GM12892 (cell line): ENCODE results near the gene DAB2IP.

Experiments used
- DNase-seq: peaks from one replicate; pipeline ENCODE4 v3.0.0; 2011; ENCODE audit not compliant: insufficient read length
- FAIRE-seq: peaks from 2 replicates; lab custom pipeline; 2011; peaks lifted over from hg19 to GRCh38; lab: Jason Lieb, UNC
- POLR2A ChIP-seq: IDR thresholded peaks from 2 replicates; pipeline ENCODE4 v1.6.1; 2011; ENCODE audit warnings: low read depth, low read length, control low read depth
- POLR2AphosphoS5 ChIP-seq: IDR thresholded peaks from 2 replicates; pipeline ENCODE4 v1.6.1; 2011; ENCODE audit warnings: low read depth, low read length, control low read depth
- TAF1 ChIP-seq: IDR thresholded peaks from 2 replicates; pipeline ENCODE4 v1.6.1; 2011; ENCODE audit warnings: low read depth, mild to moderate bottlenecking, control low read depth, low read length, borderline replicate concordance

The DAB2IP gene

GRCh38 chr9:121800376-121800775, 148.9 kb downstream of the DAB2IP start:
- no peak for FAIRE-seq
- no peak for DNase-seq
- no peak for TF ChIP-seq POLR2A
- no peak for TF ChIP-seq POLR2AphosphoS5
- no peak for TF ChIP-seq TAF1

GRCh38 chr9:121801579-121801978, 150.1 kb downstream of the DAB2IP start:
- FAIRE-seq (no peak), DNase-seq (no peak)

GRCh38 chr9:121802753-121803152, 151.3 kb downstream of the DAB2IP start:
- TF ChIP-seq POLR2A (no peak), POLR2AphosphoS5 (no peak), TAF1 (no peak)
- no peak for DNase-seq
- FAIRE-seq: no peak

More at GRCh38 chr9:121801579-121801978, 150.1 kb downstream of the DAB2IP start:
- TF ChIP-seq POLR2AphosphoS5: no peak
- no peak for TF ChIP-seq POLR2A
- TF ChIP-seq TAF1: no peak

GRCh38 chr9:121807069-121807822, 155.8 kb downstream of the DAB2IP start:
- DNase-seq (no peak), FAIRE-seq (peak; percentile 58)
- no peak for TF ChIP-seq POLR2AphosphoS5
- no peak for TF ChIP-seq TAF1
- no peak for TF ChIP-seq POLR2A

- DNase-seq: no peak
- TF ChIP-seq POLR2A (no peak), TAF1 (no peak), POLR2AphosphoS5 (no peak)
- no peak for FAIRE-seq
Measured at GRCh38 chr9:121807823-121808278, 156.4 kb downstream of the DAB2IP start.

- FAIRE-seq (no peak), DNase-seq (no peak)
- TF ChIP-seq TAF1 (no peak), POLR2A (no peak), POLR2AphosphoS5 (no peak)
Measured at GRCh38 chr9:121808781-121809180, 157.3 kb downstream of the DAB2IP start.

- TF ChIP-seq TAF1 (no peak), POLR2AphosphoS5 (no peak), POLR2A (no peak)
- DNase-seq (no peak), FAIRE-seq (no peak)
Measured at GRCh38 chr9:121809356-121810050, 158.1 kb downstream of the DAB2IP start.

GRCh38 chr9:121810489-121810888, 159.1 kb downstream of the DAB2IP start:
- DNase-seq (no peak), FAIRE-seq (no peak)
- TF ChIP-seq TAF1 (no peak), POLR2AphosphoS5 (no peak), POLR2A (no peak)

- TF ChIP-seq POLR2A (no peak), POLR2AphosphoS5 (no peak), TAF1 (no peak)
- no peak for FAIRE-seq
- DNase-seq: no peak
Measured at GRCh38 chr9:121811140-121811539, 159.7 kb downstream of the DAB2IP start.

- TF ChIP-seq POLR2AphosphoS5 (no peak), TAF1 (no peak), POLR2A (no peak)
- no peak for DNase-seq
- no peak for FAIRE-seq
Measured at GRCh38 chr9:121811751-121812150, 160.3 kb downstream of the DAB2IP start.

- TF ChIP-seq POLR2A (no peak), TAF1 (no peak), POLR2AphosphoS5 (no peak)
- DNase-seq (no peak), FAIRE-seq (no peak)
Measured at GRCh38 chr9:121812159-121812735, 160.8 kb downstream of the DAB2IP start.
